ENCODE results near the gene COL15A1.

Gene COL15A1

DNA sequence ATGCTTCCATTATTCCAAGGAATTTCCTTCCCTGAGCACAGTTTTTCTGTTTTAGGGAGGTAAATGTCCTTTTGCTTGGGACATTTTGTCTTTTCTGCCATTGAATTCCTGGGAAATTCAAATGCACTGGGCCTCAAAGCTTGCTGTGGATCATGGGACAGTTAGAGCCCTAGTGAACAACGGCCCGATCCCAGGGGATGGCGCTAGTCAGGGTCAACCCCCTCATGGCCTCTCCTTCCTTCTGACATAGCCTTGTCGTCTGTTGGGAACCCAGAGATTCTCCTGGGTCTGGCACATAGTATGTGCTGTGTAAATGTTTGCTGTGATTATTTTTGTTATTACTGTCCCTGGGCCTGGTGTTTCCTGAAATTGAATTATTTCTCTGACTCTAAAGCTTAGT lies 30.7 kb upstream of the COL15A1 start:
- no peak for DNase-seq (ENCODE audit: low read depth)
- TF ChIP-seq, protein P1, sequence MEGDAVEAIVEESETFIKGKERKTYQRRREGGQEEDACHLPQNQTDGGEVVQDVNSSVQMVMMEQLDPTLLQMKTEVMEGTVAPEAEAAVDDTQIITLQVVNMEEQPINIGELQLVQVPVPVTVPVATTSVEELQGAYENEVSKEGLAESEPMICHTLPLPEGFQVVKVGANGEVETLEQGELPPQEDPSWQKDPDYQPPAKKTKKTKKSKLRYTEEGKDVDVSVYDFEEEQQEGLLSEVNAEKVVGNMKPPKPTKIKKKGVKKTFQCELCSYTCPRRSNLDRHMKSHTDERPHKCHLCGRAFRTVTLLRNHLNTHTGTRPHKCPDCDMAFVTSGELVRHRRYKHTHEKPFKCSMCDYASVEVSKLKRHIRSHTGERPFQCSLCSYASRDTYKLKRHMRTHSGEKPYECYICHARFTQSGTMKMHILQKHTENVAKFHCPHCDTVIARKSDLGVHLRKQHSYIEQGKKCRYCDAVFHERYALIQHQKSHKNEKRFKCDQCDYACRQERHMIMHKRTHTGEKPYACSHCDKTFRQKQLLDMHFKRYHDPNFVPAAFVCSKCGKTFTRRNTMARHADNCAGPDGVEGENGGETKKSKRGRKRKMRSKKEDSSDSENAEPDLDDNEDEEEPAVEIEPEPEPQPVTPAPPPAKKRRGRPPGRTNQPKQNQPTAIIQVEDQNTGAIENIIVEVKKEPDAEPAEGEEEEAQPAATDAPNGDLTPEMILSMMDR (IDR thresholded peaks at IDR 0.05; ENCODE audit: control insufficient read depth, insufficient read depth, low read depth, low read length, missing control alignments) = no peak
- no peak overlapping the region for H3K4me3 ChIP-seq (ENCODE audit: control insufficient read depth, low read depth, low read length)

DNA sequence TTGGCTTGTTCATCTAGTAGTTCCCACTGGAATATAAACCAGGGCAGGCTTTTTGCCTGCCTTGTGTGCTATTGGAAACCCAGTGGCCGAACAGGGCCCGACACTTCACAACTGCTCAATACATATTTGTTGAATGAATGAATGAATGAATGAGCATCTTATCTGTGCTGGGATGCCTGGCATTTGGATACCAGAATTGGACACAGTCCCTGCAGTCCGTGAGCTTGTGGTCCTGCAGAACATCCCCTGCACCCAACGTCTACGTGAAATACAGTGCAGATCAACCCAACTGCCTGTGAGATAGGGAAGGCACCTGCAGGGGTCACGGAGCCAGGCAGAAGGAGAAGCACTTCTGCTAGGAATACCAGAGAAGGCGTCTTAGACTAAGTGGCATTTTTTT lies 30.0 kb upstream of the COL15A1 start:
- TF ChIP-seq, protein P1 (IDR thresholded peaks at IDR 0.05; ENCODE audit: control insufficient read depth, insufficient read depth, low read depth, low read length, missing control alignments) = no peak
- no peak for DNase-seq (ENCODE audit: low read depth)
- no peak overlapping the region for H3K4me3 ChIP-seq (ENCODE audit: control insufficient read depth, low read depth, low read length)

DNA sequence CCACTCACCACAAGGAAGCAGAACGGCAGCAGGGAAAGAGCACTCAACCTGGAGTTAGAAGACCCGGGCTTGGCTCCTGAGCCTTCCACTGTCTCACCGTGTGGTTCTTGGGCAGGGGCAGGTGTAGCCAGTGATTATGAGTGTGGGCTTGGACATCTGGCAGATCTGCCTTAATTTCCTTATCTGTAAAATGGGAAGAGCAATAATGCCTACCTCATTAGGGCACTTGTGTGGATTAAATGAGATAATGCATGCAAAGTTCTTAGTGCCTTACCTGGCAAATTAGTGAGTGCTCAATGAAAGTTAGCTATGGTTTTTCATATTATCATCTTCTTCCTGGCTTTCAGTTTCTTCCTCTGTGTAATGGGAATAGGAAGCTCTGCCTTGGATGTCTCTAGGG lies 28.1 kb upstream of the COL15A1 start:
- DNase-seq (ENCODE audit: low read depth) = no peak
- H3K4me3 ChIP-seq (ENCODE audit: control insufficient read depth, low read depth, low read length) = no peak overlapping the region
- TF ChIP-seq, protein P1 (IDR thresholded peaks at IDR 0.05; ENCODE audit: control insufficient read depth, insufficient read depth, low read depth, low read length, missing control alignments) = no peak

DNA sequence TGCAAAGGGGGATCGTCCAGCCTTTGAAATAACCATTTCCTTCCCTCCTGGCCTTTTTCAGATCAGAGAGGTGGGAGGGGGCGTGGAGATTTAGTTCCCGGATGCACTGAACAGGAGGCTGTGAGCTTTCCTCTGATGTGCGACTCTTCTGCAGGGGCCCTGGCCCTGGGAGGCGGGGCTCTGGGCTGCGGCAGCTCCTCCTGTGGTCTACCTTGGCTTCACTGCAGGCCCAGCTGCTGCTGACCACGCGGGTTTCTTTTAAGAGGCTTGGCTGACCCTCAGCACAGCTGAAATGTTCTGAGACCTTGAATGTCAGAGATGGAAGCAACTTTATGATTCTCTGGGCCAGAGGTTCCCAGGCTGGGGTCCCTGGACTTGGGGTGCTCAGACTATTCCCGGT lies 27.0 kb upstream of the COL15A1 start:
- DNase-seq (ENCODE audit: low read depth) = no peak
- no peak overlapping the region for H3K4me3 ChIP-seq (ENCODE audit: control insufficient read depth, low read depth, low read length)
- TF ChIP-seq, protein P1 (IDR thresholded peaks at IDR 0.05; ENCODE audit: control insufficient read depth, insufficient read depth, low read depth, low read length, missing control alignments) = no peak

DNA sequence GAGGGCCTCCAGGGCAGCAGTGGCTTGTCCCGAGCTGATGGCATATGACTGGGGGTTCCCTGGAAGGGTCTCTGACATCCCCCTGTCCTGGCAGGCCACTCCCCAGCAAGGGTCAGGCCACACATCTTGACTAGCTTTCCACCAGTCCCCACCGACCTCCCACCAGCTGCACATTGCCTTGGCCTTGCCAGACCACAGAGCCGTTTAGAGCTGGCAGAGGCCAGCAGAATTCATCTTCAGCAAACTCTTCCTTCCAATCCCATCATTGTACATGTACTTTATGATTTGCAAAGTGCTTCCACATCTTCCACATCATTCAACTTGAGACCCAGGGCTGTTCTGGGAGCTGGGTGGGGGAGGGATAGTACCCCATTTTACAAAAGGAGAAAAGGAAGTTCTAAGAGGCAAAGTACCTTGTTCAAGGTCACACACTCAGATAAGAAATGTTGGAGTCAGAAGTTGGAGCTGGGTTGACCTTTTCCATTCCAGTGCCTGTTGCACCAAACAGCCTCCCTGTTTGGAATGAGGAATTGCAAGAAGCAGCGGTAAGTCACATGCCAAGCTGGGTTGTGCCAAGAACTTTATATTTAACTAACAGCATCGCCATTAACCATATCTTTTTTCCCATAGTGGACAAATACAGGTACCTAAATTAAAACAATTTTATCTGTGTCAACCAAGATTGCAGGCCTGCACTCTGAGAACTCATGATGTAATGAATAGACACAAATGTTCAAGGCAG lies 25.8 kb upstream of the COL15A1 start:
- H3K4me3 ChIP-seq (ENCODE audit: control insufficient read depth, low read depth, low read length) = no peak overlapping the region
- TF ChIP-seq, protein P1 (IDR thresholded peaks at IDR 0.05; ENCODE audit: control insufficient read depth, insufficient read depth, low read depth, low read length, missing control alignments) = no peak
- no peak for DNase-seq (ENCODE audit: low read depth)

DNA sequence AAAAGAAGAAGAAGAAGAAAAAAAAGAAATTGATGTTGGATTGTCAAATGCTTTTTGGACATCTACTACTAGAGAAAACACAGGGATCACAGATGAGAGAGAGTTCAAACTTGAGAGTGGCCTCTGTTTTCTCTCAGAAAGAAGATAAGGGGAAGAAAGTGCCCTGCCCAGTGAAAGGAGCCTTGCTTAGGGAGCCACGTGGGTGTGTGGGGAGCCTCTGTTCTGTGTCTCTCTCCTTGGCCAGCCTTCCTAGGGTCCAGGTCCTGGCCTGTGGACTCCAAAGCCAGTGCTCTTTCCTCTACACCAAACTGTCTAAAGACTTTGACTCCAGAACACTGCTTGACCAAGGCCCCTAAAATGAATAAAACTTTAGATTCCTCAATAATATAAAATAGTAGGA lies 22.0 kb upstream of the COL15A1 start:
- H3K4me3 ChIP-seq (ENCODE audit: control insufficient read depth, low read depth, low read length) = no peak overlapping the region
- DNase-seq (ENCODE audit: low read depth) = no peak
- TF ChIP-seq, protein P1 (IDR thresholded peaks at IDR 0.05; ENCODE audit: control insufficient read depth, insufficient read depth, low read depth, low read length, missing control alignments) = no peak

All from AG09309 (cell line).